Measurements from ENCODE around the gene FNDC3A.

Gene FNDC3A

GRCh38 chr13:48975856-48976575 is at the start of gene FNDC3A:
Gene FNDC3A, plus strand, starts transcription at chr13:48975912. Its CDS starts 30,279 bp downstream, at chr13:49006191.
- peak; percentile 26 for DNase-seq (ENCODE audit: low read depth)

GRCh38 chr13:48928757-48929430 is 46.8 kb upstream of the FNDC3A start:
- DNase-seq (ENCODE audit: low read depth) = no peak

GRCh38 chr13:48930918-48931317 is 44.8 kb upstream of the FNDC3A start:
- no peak for DNase-seq (ENCODE audit: low read depth)

GRCh38 chr13:48938308-48938943 is 37.3 kb upstream of the FNDC3A start:
- no peak for DNase-seq (ENCODE audit: low read depth)

DNA sequence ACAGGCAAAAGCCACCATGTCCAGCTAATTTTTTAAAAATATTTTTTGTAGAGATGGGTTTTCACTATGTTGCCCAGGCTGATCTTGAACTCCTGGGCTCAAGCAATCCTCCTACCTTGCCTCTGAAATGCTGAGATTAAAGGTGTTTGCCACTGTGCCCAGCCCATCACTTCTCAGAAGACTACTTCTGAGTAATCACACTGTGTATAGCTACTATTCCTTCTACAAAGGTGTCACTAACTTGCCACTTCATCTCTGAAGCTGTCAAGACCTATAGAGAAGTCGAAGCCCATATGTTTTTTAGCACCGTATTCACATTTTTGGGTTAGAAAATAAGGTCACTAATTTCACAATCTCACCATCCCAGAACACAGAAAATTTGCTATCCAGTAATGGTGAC is 36.0 kb upstream of the FNDC3A start:
- no peak for DNase-seq (ENCODE audit: low read depth)

DNA sequence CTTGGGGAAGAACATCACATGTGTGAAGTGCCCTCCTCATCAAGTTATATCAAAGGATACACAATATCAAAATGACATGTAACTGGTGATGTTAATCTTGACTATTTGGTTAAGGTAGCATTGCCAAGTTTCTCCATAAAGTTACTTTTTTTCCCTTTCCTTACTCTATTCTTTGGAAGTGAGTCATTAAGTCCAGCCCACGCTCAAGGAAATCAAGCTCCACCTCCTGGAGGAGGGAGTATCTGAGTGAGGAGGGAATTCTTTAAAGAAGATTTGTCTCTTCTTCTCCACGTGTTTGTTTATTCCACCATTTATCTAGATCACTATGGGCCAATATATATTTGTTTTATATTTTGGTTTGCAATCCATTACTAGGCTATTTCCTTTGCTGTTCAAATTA is 33.6 kb upstream of the FNDC3A start:
- no peak for DNase-seq (ENCODE audit: low read depth)

DNA sequence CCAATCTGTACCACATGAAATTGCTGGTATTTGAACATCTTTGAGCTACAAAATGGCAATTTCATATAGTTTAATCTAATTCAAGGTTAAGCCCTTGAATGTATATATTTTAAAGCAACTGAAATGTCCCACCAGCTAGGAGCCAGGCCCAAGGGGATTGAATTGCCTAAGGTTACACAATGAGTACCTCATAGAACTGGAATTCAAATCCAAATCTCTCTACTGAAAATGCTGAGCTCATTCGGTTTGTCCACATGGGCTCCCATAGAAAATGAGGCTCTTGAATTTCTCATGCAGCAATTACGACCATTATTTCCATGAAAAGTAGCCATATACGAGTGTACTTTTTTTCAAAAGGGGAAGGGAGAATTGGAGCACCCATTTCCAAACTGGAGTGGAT is 31.5 kb upstream of the FNDC3A start:
- no peak for DNase-seq (ENCODE audit: low read depth)

GRCh38 chr13:48945626-48946025 is 30.1 kb upstream of the FNDC3A start:
- DNase-seq (ENCODE audit: low read depth) = no peak

DNA sequence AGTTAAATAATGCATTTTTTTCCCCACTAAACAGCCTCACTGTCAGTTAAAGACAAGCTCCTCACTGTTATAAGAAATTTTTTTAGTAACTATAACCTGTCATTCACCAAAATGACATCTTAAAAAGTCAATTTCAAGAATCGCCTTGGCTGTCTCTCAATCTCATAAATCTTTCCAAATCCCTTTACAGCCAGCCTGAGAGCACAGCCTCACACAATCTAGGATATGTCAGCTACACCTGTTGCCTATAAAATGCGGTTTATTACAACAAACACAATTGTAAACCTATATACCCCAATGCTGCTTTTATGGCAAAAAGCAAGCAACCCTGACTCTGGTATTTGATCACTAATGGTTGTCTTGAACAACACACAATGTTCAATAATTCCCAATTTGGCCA is 29.5 kb upstream of the FNDC3A start:
- no peak for DNase-seq (ENCODE audit: low read depth)

- DNase-seq (ENCODE audit: low read depth) = no peak
Observed at GRCh38 chr13:48949566-48950500, 25.9 kb upstream of the FNDC3A start.

DNA sequence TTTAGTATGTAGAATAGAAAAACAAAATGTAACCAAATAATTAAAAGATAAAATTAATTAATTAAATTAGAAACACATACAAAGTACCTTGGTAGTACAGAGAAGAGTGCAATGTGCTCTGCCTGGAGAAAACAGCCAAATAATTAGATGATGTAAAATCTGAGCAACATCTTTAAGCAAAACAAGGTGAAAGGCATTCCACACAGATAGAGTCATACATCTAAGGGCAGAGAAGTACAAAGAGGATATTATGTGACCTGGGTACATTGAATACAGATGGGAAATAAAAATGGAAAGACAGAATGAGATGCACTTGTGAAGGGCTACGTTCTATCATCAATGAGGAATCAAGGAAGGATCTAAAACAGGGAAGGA is 25.2 kb upstream of the FNDC3A start:
- DNase-seq (ENCODE audit: low read depth) = no peak

- DNase-seq (ENCODE audit: low read depth) = no peak
Observed at GRCh38 chr13:48954081-48954480, 21.6 kb upstream of the FNDC3A start.

DNA sequence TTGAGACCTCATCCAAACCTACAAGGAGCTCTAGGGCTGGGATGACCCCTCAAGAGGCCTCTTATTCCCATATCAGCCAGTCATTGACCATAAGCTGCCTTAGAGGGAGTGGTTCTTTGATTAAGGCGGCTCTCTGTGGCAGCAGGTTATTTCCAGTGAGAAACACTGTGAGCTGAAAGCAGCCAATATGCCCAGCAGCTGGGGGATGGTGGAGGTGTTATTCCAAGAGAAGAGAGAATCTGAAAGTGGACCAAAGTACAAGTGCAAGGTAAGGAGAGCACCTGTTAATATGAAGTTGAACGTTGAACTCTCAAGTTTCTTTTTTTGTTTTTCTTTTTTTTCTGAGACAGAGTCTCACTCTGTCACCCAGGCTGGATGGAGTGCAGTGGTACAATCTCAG is 20.2 kb upstream of the FNDC3A start:
- no peak for DNase-seq (ENCODE audit: low read depth)

DNA sequence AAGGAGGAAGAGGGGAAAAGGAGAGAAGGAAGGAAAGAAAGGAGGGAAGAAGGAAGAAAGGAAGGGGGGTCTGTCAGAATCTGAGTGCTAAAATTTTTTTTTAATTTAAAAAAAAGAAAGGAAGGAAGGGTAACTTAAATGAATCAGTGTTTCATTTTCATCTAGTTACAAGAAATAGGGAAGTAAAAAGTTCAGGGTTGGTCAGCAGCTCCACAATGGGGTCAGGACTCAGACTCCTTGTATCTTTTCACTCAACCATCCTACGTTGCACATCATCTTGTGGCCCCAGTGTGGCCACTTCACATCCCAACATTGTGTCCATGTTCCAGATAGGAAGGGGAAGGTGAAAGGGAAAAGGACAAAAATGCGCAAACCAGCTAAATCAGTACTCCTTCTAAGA is 14.3 kb upstream of the FNDC3A start:
- no peak for DNase-seq (ENCODE audit: low read depth)

- no peak for DNase-seq (ENCODE audit: low read depth)
Observed at GRCh38 chr13:48962281-48962680, 13.4 kb upstream of the FNDC3A start.

DNA sequence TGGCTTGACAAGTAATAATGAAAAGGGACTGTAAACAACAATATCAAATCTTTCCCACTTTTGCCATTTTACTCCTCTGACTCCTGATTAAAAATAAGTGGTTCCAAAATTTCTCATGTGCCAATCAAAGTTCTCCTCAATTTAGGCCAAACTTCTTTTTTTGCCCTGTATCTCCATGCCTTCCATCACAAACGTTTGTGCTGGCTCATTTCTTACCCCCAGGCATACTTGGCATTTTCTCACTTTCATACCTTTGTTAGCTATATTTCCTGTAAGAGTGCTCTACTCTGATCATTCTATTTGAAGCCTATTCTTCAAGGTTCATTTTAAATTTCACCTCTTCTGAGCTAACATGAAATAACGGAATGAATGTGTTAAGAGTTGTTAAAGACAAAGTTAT is 10.0 kb upstream of the FNDC3A start:
- DNase-seq (ENCODE audit: low read depth) = no peak

- no peak for DNase-seq (ENCODE audit: low read depth)
Observed at GRCh38 chr13:48969685-48970084, 6.0 kb upstream of the FNDC3A start.

DNA sequence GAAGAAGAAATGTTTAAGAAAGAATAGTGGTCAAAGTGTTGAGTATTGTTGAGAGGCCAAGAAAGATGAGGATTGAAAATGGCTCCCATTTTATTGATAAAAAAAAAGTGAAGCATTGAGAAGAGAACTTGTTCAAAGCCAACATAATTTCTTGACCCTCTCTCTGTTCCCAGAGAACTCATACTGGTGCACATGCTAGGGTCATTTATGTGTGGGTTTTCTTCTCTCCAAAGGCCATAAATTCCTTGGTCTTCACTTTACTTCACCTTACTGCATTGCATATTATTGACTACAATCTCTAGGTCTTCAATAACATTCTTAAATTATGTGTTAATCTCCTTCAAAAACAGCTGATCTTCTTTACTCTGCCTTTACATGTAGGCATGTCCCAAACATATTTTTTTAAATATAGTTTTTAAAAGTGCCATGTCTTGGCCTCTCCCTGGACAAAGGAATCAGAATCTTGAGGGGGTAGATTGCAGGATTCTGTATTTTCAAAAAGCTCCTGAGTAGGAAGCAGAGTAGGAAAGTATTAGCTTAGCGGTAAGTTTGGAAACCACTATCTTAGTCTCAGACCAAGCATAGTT is 1.8 kb upstream of the FNDC3A start:
- no peak for DNase-seq (ENCODE audit: low read depth)

GRCh38 chr13:48975101-48975855 is 434 bp upstream of the FNDC3A start:
- DNase-seq (ENCODE audit: low read depth) = no peak

DNA sequence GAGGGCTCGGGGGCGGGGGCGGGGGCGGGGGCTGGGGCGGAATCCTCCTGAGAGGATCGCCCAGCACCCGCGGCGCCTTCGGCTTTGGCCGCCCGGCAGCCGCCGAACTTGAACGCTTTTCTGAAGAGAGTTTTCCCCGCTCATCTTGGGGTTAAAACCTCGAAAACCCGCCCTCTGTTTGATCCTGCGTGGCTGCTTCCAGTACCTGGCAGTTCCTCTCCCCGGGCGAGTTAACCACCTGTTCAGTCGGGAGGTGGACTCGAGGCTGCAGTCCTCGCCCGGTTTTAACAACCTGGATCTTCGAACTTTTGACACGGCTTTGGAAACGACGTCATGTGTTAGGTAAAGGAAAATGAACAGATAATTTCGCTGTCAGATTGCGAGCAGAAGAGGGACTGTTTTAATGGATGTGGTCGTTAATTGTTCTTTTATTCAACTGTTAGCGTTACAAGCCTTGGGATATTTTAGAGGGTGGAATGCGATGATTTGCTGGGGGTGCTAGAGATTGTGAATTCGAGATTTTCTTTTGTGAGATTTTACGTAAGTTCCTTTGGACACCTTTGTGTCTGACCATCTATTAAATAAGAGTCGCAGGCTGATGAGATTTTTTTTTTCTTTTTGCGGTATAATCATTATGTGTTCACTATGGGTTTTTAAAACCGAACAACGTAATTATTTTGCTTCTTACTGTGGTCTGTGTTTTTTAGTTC is 1.0 kb downstream of the FNDC3A start:
- peak; percentile 30 for DNase-seq (ENCODE audit: low read depth)

DNA sequence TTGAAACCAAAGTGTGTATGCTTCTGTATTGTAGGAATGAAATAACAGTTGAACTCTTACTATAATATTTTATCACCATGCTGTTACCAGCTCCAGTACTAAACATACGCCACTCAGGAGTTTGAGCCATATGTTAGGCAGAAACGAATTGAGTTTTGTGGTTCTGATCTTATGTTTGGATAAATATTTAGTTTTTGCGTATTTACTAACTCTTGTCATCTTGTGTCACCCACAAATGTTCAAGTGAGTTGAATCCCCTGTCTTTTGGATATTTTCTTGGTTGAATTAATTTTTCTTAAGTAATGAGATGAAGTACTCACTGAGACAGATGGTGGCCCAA is 1.5 kb downstream of the FNDC3A start:
- DNase-seq (ENCODE audit: low read depth) = no peak
